ENCODE measurements around the gene DIP2C.

DNA sequence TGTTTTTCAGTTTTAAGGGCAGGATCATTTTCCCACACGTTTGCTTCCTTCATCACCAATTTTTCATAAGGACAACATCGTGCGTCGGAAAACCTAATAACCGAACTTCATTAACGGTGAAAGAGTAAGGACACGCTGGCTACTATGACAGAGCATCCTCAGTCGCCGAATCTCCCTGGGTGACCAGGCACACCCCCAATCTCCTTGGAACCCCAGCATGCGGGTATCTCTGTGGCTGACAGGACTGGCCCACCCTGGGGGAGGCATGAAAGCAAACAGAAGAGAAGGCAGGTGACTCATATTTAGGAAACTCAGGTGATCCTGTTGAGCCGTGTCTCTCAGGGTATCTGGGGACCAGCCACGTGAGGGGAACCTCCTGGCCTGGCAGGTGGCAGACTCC, 134.2 kb downstream of the DIP2C start:
- TF ChIP-seq, protein P1, sequence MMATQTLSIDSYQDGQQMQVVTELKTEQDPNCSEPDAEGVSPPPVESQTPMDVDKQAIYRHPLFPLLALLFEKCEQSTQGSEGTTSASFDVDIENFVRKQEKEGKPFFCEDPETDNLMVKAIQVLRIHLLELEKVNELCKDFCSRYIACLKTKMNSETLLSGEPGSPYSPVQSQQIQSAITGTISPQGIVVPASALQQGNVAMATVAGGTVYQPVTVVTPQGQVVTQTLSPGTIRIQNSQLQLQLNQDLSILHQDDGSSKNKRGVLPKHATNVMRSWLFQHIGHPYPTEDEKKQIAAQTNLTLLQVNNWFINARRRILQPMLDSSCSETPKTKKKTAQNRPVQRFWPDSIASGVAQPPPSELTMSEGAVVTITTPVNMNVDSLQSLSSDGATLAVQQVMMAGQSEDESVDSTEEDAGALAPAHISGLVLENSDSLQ (IDR thresholded peaks at IDR 0.05), result no peak
- TF ChIP-seq TARDBP (IDR thresholded peaks at IDR 0.05) (no peak), BHLHE40 (IDR thresholded peaks at IDR 0.05; ENCODE audit: borderline replicate concordance) (no peak), ELF4 (IDR thresholded peaks at IDR 0.05) (no peak), FOXM1 (IDR thresholded peaks at IDR 0.05; ENCODE audit: borderline replicate concordance) (no peak), CTBP1 (IDR thresholded peaks at IDR 0.05; ENCODE audit: borderline replicate concordance) (no peak), SUZ12 (IDR thresholded peaks at IDR 0.05) (no peak), SP1 (IDR thresholded peaks at IDR 0.05) (no peak)

All from HEK293T (cell line).